Measurements from ENCODE around the gene CTCFL.

DNA sequence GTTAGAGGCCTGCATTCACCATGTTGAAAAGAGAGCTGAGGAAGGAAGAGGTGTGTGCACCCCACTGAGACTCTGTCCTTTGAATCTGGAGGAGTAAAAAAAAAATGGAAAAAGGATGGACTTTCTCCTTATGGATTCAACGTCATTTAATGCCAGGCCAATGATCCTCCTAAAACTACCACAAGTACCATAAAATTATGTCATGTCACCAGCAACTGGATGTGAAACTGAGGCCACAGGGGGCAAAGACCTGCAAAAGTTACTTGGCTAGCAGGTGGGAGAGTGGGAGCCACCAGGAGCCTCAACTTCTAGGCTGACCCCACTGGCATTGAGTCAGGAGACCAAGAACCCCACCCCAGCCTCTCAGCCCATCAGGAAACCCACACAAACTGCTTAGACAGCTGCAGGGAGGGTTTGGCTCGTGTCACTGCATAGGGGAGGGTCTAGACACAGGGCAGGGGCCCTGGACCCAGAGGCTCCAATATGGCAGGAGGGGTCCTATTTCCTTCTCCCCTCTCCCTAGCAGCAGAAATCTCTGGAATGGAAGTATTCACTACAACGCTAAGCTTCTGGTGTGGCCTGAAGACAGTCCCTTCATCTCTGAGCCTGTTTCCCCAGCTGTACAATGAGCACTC is 47.0 kb upstream of the CTCFL start:
- TF ChIP-seq CTCF (IDR thresholded peaks at IDR 0.05) (no peak), POLR2AphosphoS5 (IDR thresholded peaks at IDR 0.05) (no peak)
